H1 (cell line): ENCODE data around the gene NOM1. TPM values are rescaled to one million over a fixed set of nuclear protein-coding genes. Genes with fewer than 3 reads are reported as not detected.

Experiments used
- BCL11A ChIP-seq, 2 experiments: IDR thresholded peaks; one replicate each; pipeline ENCODE4 v1.6.1; 2011; ENCODE audit warnings: low read depth in 2 of 2, low read length in 2 of 2, mild to moderate bottlenecking in 2 of 2
- CBX8 ChIP-seq: fragments of 300-800, 300-1000 bp; sonication (generic); IDR thresholded peaks from 2 replicates; pipeline ENCODE4 v1.7.1; 2016; ENCODE audit warnings: low read depth, low read length, borderline replicate concordance
- CHD2 ChIP-seq: IDR thresholded peaks from 2 replicates; pipeline ENCODE4 v1.6.1; 2012; ENCODE audit warnings: low read length, improper control_type of control experiment
- HDAC2 ChIP-seq, 2 experiments: fragments of 300-600 bp in 1 of 2; sonication (generic) in 1 of 2; IDR thresholded peaks; 2 replicates each; pipeline ENCODE4 v1.6.1; 2011 to 2012; ENCODE audit warnings: low read depth in 2 of 2, low read length in 2 of 2, mild to moderate bottlenecking in 2 of 2, moderate library complexity in 2 of 2, borderline replicate concordance in 1 of 2, inconsistent platforms in 1 of 2
- NRF1 ChIP-seq: IDR thresholded peaks from 2 replicates; pipeline ENCODE4 v1.6.1; 2011; ENCODE audit warnings: mild to moderate bottlenecking, low read depth, low read length, improper control_type of control experiment
- TAF1 ChIP-seq: IDR thresholded peaks from 2 replicates; pipeline ENCODE4 v1.6.1; 2011; ENCODE audit warnings: mild to moderate bottlenecking, low read depth, low read length
- polyA plus RNA-seq, 7 experiments: library from polyadenylated mRNA; depleted of rRNA in 3 of 7; stranded (reverse) in 5 of 7; unstranded in 2 of 7; fragments of >200 nt in 5 of 7; fragments of 200-250 nt in 2 of 7; gene quantifications; 1 replicate in 5 of 7; 2 replicates in 1 of 7; 4 replicates in 1 of 7; pipeline versions ENCODE4 v1.2.1 to v1.2.3, GENCODE V29; 2011 to 2013; ENCODE audit warnings: missing spikeins in 2 of 7, mixed read lengths in 2 of 7
- total RNA-seq: library from RNA; stranded (reverse); fragmentation: NEBNext Ultra II Directional; extraction: Animal tissue kit (Norgen Biotek cat#: 25700); gene quantifications from 2 replicates; pipeline ENCODE4 v1.2.1, GENCODE V29; 2021
- TF ChIP-seq, protein P1 (sequence below): fragments of 300-600 bp; sonication (generic); IDR thresholded peaks from 2 replicates; pipeline ENCODE4 v1.7.1; 2012; ENCODE audit warnings: low read length, moderate library complexity, mild to moderate bottlenecking, inconsistent platforms; ENCODE audit not compliant: insufficient replicate concordance
- TF ChIP-seq, protein P2 (sequence below): IDR thresholded peaks from 2 replicates; pipeline ENCODE4 v1.6.1; 2012; ENCODE audit warnings: inconsistent platforms

NOM1 gene
- total and polyA plus RNA-seq, 2 of the 8 experiments (the other 6 are each of a cell fraction or from before 2014, with no cell fraction given), result 10.6 to 29.1 TPM

DNA sequence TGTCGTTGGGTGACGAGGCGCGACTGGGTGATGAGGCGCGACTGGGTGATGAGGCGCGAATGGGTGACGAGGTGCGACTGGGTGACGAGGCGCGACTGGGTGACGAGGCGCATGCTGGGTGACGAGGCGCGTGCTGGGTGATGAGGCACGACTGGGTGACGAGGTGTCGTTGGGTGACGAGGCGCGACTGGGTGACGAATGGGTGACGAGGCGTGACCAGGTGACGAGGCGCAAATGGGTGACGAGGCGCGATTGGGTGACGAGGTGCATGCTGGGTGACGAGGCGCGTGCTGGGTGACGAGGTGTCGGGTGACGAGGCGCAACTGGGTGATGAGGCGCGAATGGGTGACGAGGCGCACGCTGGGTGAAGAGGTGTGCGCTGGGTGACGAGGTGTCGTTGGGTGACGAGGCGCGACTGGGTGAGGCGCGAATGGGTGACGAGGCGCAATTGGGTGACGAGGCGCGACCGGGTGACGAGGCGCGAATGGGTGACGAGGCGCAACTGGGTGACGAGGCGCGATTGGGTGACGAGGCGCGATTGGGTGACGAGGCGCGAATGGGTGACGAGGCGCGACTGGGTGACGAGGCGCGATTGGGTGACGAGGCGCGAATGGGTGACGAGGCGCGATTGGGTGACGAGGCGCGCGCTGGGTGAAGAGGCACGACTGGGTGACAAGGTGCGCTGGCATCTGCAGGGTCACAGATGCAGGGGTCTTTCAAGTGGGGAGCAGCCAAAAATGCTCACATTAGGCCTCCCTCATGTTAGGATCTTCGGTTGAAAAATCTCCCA is 7.9 kb upstream of the NOM1 start (continued):
- TF ChIP-seq, protein P1, sequence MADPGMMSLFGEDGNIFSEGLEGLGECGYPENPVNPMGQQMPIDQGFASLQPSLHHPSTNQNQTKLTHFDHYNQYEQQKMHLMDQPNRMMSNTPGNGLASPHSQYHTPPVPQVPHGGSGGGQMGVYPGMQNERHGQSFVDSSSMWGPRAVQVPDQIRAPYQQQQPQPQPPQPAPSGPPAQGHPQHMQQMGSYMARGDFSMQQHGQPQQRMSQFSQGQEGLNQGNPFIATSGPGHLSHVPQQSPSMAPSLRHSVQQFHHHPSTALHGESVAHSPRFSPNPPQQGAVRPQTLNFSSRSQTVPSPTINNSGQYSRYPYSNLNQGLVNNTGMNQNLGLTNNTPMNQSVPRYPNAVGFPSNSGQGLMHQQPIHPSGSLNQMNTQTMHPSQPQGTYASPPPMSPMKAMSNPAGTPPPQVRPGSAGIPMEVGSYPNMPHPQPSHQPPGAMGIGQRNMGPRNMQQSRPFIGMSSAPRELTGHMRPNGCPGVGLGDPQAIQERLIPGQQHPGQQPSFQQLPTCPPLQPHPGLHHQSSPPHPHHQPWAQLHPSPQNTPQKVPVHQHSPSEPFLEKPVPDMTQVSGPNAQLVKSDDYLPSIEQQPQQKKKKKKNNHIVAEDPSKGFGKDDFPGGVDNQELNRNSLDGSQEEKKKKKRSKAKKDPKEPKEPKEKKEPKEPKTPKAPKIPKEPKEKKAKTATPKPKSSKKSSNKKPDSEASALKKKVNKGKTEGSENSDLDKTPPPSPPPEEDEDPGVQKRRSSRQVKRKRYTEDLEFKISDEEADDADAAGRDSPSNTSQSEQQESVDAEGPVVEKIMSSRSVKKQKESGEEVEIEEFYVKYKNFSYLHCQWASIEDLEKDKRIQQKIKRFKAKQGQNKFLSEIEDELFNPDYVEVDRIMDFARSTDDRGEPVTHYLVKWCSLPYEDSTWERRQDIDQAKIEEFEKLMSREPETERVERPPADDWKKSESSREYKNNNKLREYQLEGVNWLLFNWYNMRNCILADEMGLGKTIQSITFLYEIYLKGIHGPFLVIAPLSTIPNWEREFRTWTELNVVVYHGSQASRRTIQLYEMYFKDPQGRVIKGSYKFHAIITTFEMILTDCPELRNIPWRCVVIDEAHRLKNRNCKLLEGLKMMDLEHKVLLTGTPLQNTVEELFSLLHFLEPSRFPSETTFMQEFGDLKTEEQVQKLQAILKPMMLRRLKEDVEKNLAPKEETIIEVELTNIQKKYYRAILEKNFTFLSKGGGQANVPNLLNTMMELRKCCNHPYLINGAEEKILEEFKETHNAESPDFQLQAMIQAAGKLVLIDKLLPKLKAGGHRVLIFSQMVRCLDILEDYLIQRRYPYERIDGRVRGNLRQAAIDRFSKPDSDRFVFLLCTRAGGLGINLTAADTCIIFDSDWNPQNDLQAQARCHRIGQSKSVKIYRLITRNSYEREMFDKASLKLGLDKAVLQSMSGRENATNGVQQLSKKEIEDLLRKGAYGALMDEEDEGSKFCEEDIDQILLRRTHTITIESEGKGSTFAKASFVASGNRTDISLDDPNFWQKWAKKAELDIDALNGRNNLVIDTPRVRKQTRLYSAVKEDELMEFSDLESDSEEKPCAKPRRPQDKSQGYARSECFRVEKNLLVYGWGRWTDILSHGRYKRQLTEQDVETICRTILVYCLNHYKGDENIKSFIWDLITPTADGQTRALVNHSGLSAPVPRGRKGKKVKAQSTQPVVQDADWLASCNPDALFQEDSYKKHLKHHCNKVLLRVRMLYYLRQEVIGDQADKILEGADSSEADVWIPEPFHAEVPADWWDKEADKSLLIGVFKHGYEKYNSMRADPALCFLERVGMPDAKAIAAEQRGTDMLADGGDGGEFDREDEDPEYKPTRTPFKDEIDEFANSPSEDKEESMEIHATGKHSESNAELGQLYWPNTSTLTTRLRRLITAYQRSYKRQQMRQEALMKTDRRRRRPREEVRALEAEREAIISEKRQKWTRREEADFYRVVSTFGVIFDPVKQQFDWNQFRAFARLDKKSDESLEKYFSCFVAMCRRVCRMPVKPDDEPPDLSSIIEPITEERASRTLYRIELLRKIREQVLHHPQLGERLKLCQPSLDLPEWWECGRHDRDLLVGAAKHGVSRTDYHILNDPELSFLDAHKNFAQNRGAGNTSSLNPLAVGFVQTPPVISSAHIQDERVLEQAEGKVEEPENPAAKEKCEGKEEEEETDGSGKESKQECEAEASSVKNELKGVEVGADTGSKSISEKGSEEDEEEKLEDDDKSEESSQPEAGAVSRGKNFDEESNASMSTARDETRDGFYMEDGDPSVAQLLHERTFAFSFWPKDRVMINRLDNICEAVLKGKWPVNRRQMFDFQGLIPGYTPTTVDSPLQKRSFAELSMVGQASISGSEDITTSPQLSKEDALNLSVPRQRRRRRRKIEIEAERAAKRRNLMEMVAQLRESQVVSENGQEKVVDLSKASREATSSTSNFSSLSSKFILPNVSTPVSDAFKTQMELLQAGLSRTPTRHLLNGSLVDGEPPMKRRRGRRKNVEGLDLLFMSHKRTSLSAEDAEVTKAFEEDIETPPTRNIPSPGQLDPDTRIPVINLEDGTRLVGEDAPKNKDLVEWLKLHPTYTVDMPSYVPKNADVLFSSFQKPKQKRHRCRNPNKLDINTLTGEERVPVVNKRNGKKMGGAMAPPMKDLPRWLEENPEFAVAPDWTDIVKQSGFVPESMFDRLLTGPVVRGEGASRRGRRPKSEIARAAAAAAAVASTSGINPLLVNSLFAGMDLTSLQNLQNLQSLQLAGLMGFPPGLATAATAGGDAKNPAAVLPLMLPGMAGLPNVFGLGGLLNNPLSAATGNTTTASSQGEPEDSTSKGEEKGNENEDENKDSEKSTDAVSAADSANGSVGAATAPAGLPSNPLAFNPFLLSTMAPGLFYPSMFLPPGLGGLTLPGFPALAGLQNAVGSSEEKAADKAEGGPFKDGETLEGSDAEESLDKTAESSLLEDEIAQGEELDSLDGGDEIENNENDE, result no peak
- no peak for TF ChIP-seq TAF1
- no peak for TF ChIP-seq BCL11A (IDR thresholded peaks at IDR 0.05; ENCODE audit: low read depth in 2 of 2, low read length in 2 of 2)
- TF ChIP-seq HDAC2 (IDR thresholded peaks at IDR 0.05; ENCODE audit: borderline replicate concordance in 1 of 2, low read depth in 2 of 2, low read length in 2 of 2), result no peak
- no peak for TF ChIP-seq NRF1
- TF ChIP-seq, protein P2, sequence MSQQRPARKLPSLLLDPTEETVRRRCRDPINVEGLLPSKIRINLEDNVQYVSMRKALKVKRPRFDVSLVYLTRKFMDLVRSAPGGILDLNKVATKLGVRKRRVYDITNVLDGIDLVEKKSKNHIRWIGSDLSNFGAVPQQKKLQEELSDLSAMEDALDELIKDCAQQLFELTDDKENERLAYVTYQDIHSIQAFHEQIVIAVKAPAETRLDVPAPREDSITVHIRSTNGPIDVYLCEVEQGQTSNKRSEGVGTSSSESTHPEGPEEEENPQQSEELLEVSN, result no peak
- TF ChIP-seq CBX8, result no peak
- TF ChIP-seq CHD2, result no peak
